Kidney epithelial cell (primary cell): ENCODE data around the gene RSPRY1. TPM values are rescaled to one million over a fixed set of nuclear protein-coding genes. Genes with fewer than 3 reads are reported as not detected.

ENCODE experiments used
- DNase-seq: peaks from one replicate; pipeline ENCODE4 v3.0.0-alpha.2; 2010; ENCODE audit warnings: low read depth
- H3K27me3 ChIP-seq: 2 replicates; pipeline ENCODE4 v1.6.0; 2011; ENCODE audit warnings: low read length; ENCODE audit not compliant: control insufficient read depth, insufficient read depth
- H3K36me3 ChIP-seq: 2 replicates; pipeline ENCODE4 v1.5.1; 2011; ENCODE audit warnings: low read length; ENCODE audit not compliant: control insufficient read depth, insufficient read depth
- H3K4me3 ChIP-seq: 2 replicates; pipeline ENCODE4 v1.5.1; 2011; ENCODE audit warnings: low read depth, mild to moderate bottlenecking, control low read depth, low read length
- CTCF ChIP-seq: IDR thresholded peaks from 2 replicates; pipeline ENCODE4 v1.5.1; 2011; ENCODE audit warnings: mild to moderate bottlenecking, moderate library complexity, low read length, control low read depth, inconsistent platforms; ENCODE audit not compliant: insufficient read depth, poor library complexity, severe bottlenecking
- total RNA-seq: library from RNA; depleted of rRNA; stranded (reverse); fragments of >200 nt; gene quantifications from 2 replicates; pipeline ENCODE4 v1.2.3, GENCODE V29; 2015

RSPRY1 gene
- total RNA-seq, 1 donor from 2014 or later = 42.7 TPM

- Histone ChIP-seq H3K36me3 (no peaks in the 10 kb centered on the region), H3K27me3 (no peaks in the 10 kb centered on the region), H3K4me3 (no peak overlapping the region)
- no peak for TF ChIP-seq CTCF
- DNase-seq = no peak
Measured at GRCh38 chr16:57141822-57142631, 44.1 kb upstream of the RSPRY1 start.

GRCh38 chr16:57143149-57143921 is 42.8 kb upstream of the RSPRY1 start:
- Histone ChIP-seq H3K4me3 (no peak overlapping the region), H3K36me3 (no peaks in the 10 kb centered on the region), H3K27me3 (no peaks in the 10 kb centered on the region)
- TF ChIP-seq CTCF = no peak
- no peak for DNase-seq

GRCh38 chr16:57144027-57144426 is 42.1 kb upstream of the RSPRY1 start:
- H3K4me3 ChIP-seq = no peak overlapping the region
- H3K27me3 ChIP-seq = no peaks in the 10 kb centered on the region
- H3K36me3 ChIP-seq = no peaks in the 10 kb centered on the region
- no peak for TF ChIP-seq CTCF
- DNase-seq = no peak

GRCh38 chr16:57145046-57146021 is 40.8 kb upstream of the RSPRY1 start:
- Histone ChIP-seq H3K4me3 (no peak overlapping the region), H3K27me3 (no peaks in the 10 kb centered on the region), H3K36me3 (no peaks in the 10 kb centered on the region)
- TF ChIP-seq CTCF = no peak
- no peak for DNase-seq

GRCh38 chr16:57146040-57146647 is 40.0 kb upstream of the RSPRY1 start:
- H3K4me3 ChIP-seq = no peak overlapping the region
- H3K36me3 ChIP-seq = no peaks in the 10 kb centered on the region
- no peaks in the 10 kb centered on the region for H3K27me3 ChIP-seq
- no peak for DNase-seq
- TF ChIP-seq CTCF = no peak
